IMR-90 (cell line): ENCODE measurements around the gene MACROD1. TPM values are rescaled to one million over a fixed set of nuclear protein-coding genes. Genes with fewer than 3 reads are reported as not detected.

Experiments used
- ATAC-seq: fragments of 200-7000 bp; cut with Tn5 transposase; 2 replicates; pipeline ENCODE4 v1.9.1; 2020; ENCODE audit warnings: low read depth, mild to moderate bottlenecking, moderate library complexity
- BruUV-seq: library from RNA; stranded (reverse); fragments of 400-500 nt; replicated peaks from 2 replicates; lab custom pipeline; 2021; lab: Mats Ljungman, UMichigan
- CTCF ChIA-PET: fragments of 300-600 bp; formaldehyde crosslinking; extraction: SDS; loops from one replicate; lab custom pipeline; 2021; ENCODE audit warnings: antibody characterized with exemption; lab: Yijun Ruan, JAX
- POLR2A ChIA-PET: fragments of 300-600 bp; sonication (Branson Sonifier 250); formaldehyde crosslinking; loops from one replicate; lab custom pipeline; 2022; ENCODE audit warnings: antibody characterized with exemption; ENCODE audit not compliant: unreplicated experiment; lab: Charles Lee
- DNase-seq: peaks from one replicate; pipeline ENCODE4 v3.0.0; 2013
- H2AFZ ChIP-seq: replicated peaks from 2 replicates; pipeline ENCODE3; 2013; ENCODE audit warnings: low read length, mild to moderate bottlenecking; ENCODE audit not compliant: poor library complexity
- H2AK5ac ChIP-seq: 2 replicates; pipeline ENCODE4 v1.6.1; 2013; ENCODE audit warnings: low read depth, low read length, inconsistent platforms
- H2AK9ac ChIP-seq: replicated peaks from 2 replicates; pipeline ENCODE3; 2013; ENCODE audit warnings: mild to moderate bottlenecking, low read depth, low read length, moderate library complexity; ENCODE audit not compliant: poor library complexity
- H2BK120ac ChIP-seq: 2 replicates; pipeline ENCODE4 v1.6.1; 2013; ENCODE audit warnings: low read depth, low read length, inconsistent platforms
- H2BK15ac ChIP-seq: 3 replicates; pipeline ENCODE4 v1.6.1; 2013; ENCODE audit warnings: low read depth, low read length, inconsistent platforms
- H2BK20ac ChIP-seq: 2 replicates; pipeline ENCODE4 v1.6.1; 2013; ENCODE audit warnings: low read depth, mild to moderate bottlenecking, inconsistent platforms, low read length, moderate library complexity
- H2BK5ac ChIP-seq: 2 replicates; pipeline ENCODE4 v1.6.1; 2013; ENCODE audit warnings: mild to moderate bottlenecking, low read depth, low read length, inconsistent platforms; ENCODE audit not compliant: poor library complexity, severe bottlenecking
- H3K14ac ChIP-seq: replicated peaks from 2 replicates; pipeline ENCODE4 v1.6.1; 2013; ENCODE audit warnings: low read depth, low read length, inconsistent platforms
- H3K18ac ChIP-seq: 2 replicates; pipeline ENCODE4 v1.6.1; 2013; ENCODE audit warnings: low read depth, low read length, control low read depth
- H3K23ac ChIP-seq: 2 replicates; pipeline ENCODE4 v1.6.1; 2013; ENCODE audit warnings: low read depth, low read length, inconsistent platforms
- H3K27ac ChIP-seq: 2 replicates; pipeline ENCODE4 v1.5.1; 2013; ENCODE audit warnings: mild to moderate bottlenecking, control low read depth, low read length; ENCODE audit not compliant: insufficient read depth
- H3K27me3 ChIP-seq: 2 replicates; pipeline ENCODE4 v1.6.1; 2013; ENCODE audit warnings: low read length; ENCODE audit not compliant: control insufficient read depth, insufficient read depth
- H3K36me3 ChIP-seq: 2 replicates; pipeline ENCODE4 v1.6.1; 2013; ENCODE audit warnings: low read length, mixed read lengths; ENCODE audit not compliant: control insufficient read depth, insufficient read depth
- H3K4ac ChIP-seq: 2 replicates; pipeline ENCODE4 v1.6.1; 2013; ENCODE audit warnings: low read depth, low read length, inconsistent platforms
- H3K4me1 ChIP-seq: 2 replicates; pipeline ENCODE4 v1.6.1; 2013; ENCODE audit warnings: low read length, mixed read lengths; ENCODE audit not compliant: control insufficient read depth, insufficient read depth
- H3K4me2 ChIP-seq: 2 replicates; pipeline ENCODE4 v1.6.1; 2013; ENCODE audit warnings: low read depth, mild to moderate bottlenecking, control low read depth, low read length, moderate library complexity
- H3K4me3 ChIP-seq: 2 replicates; pipeline ENCODE4 v1.5.1; 2013; ENCODE audit warnings: low read depth, mild to moderate bottlenecking, control low read depth, low read length, moderate library complexity; ENCODE audit not compliant: insufficient read depth
- H3K56ac ChIP-seq: 2 replicates; pipeline ENCODE4 v1.6.1; 2013; ENCODE audit warnings: low read length, inconsistent platforms; ENCODE audit not compliant: insufficient read depth; ENCODE audit errors: extremely low read depth
- H3K79me1 ChIP-seq, 2 experiments: 2 replicates each; pipeline ENCODE4 v1.6.1; 2013; ENCODE audit warnings: low read length in 2 of 2, inconsistent platforms in 1 of 2, low read depth in 1 of 2
- H3K9ac ChIP-seq: 2 replicates; pipeline ENCODE4 v1.6.1; 2013; ENCODE audit warnings: low read depth, low read length, control low read depth
- H3K9me1 ChIP-seq: 2 replicates; pipeline ENCODE4 v1.6.1; 2013; ENCODE audit warnings: low read length, inconsistent platforms; ENCODE audit not compliant: insufficient read depth
- H3K9me3 ChIP-seq: 2 replicates; pipeline ENCODE4 v1.6.1; 2013; ENCODE audit warnings: low read length; ENCODE audit not compliant: control insufficient read depth, insufficient read depth
- H4K20me1 ChIP-seq: 2 replicates; pipeline ENCODE4 v1.6.1; 2013; ENCODE audit warnings: low read length, inconsistent platforms; ENCODE audit not compliant: insufficient read depth
- H4K5ac ChIP-seq: 2 replicates; pipeline ENCODE4 v1.6.1; 2013; ENCODE audit warnings: mild to moderate bottlenecking, low read depth, low read length, control low read depth
- H4K8ac ChIP-seq, 2 experiments: 2 replicates each; pipeline ENCODE4 v1.6.1; 2013; ENCODE audit warnings: low read depth in 2 of 2, low read length in 2 of 2, control low read depth in 1 of 2, inconsistent platforms in 1 of 2
- H4K91ac ChIP-seq: 2 replicates; pipeline ENCODE4 v1.6.1; 2013; ENCODE audit warnings: low read depth, low read length, inconsistent platforms; ENCODE audit not compliant: insufficient read depth
- CHD1 ChIP-seq: IDR thresholded peaks from 2 replicates; pipeline ENCODE4 v1.6.1; 2012; ENCODE audit warnings: low read depth, low read length, improper control_type of control experiment
- WGBS, 2 experiments: methylation state at CpG; one replicate each; pipeline versions ENCODE4 v1.1.5 to v1.1.7; 2013; ENCODE audit warnings: missing lambda C conversion rate in 2 of 2; ENCODE audit not compliant: insufficient read length in 1 of 2; ENCODE audit errors: extremely low coverage in 2 of 2; 5-methylcytosine and 5-hydroxymethylcytosine counted together
- dilution Hi-C: fragments of 300-500 bp; cut with HindIII; formaldehyde crosslinking; loops from one replicate; pipeline ENCODE4 v1.14.3; 2018; ENCODE audit warnings: low sequenced_read_pairs; ENCODE audit not compliant: unreplicated experiment
- in situ Hi-C: fragments of 300-500 bp; cut with MboI; formaldehyde crosslinking; loops from 3 replicates; pipeline ENCODE4 v1.14.3; 2019; ENCODE audit warnings: low sequenced_read_pairs, inconsistent platforms, mixed read lengths
- intact Hi-C: fragments of 100-400 bp; cut with micrococcal nuclease; formaldehyde crosslinking; loops from 2 replicates; pipeline ENCODE4 v1.10.0; 2022
- polyA plus RNA-seq, 3 experiments: library from polyadenylated mRNA; depleted of rRNA; stranded (reverse); fragments of >200 nt; gene quantifications; 2 replicates each; pipeline ENCODE4 v1.2.3, GENCODE V29; 2012; ENCODE audit warnings: low replicate concordance in 1 of 3
- total RNA-seq: library from RNA; depleted of rRNA; stranded (reverse); fragments of >200 nt; gene quantifications from 2 replicates; pipeline ENCODE4 v1.2.3, GENCODE V29; 2012

MACROD1 gene
- total and polyA plus RNA-seq, 2 of the 4 experiments (the other 2 are of a cell fraction) = 2.5 to 9.3 TPM

GRCh38 chr11:64006398-64006797 is 159.5 kb downstream of the MACROD1 start:
- CTCF ChIA-PET = interaction anchor here (0.6 to 1.5 kb wide), 2 partner anchors 141 to 182 kb away, joined by 4 read pairs; no protein-coding TSS in a partner anchor
- WGBS, 2 experiments = 80% methylated on average over 1 of the region's 12 CpGs; no CpG with 5 or more reads in 1 of the 2 experiments
- no TSS peak for BruUV-seq
- peak overlapping the region; percentile 91 for H2AK9ac ChIP-seq
- no peak overlapping the region for H2BK20ac ChIP-seq
- H3K4me3 ChIP-seq = no peak overlapping the region
- no peak overlapping the region for H2BK5ac ChIP-seq
- in situ Hi-C loops = no loop called here
- H4K5ac ChIP-seq = no peak overlapping the region
- no peak overlapping the region; the same call in 1 of the 2 replicates for H4K91ac ChIP-seq
- H3K4me1 ChIP-seq = peaks cover 11% of the 10 kb centered on the region
- no peak overlapping the region for H2BK15ac ChIP-seq
- dilution Hi-C loops = no loop called here
- H3K4me2 ChIP-seq = no peak overlapping the region
- no peak overlapping the region for H3K4ac ChIP-seq
- DNase-seq (no peak), ATAC-seq (no peak)
- H2AK5ac ChIP-seq = no peak overlapping the region
- no peaks in the 10 kb centered on the region for H3K9me3 ChIP-seq
- H4K20me1 ChIP-seq = 0 out of 2 replicates have a peak, but pooled peaks cover 2% of the 10 kb centered on the region
- 0 out of 2 replicates have a peak, but pooled peaks cover 3% of the 10 kb centered on the region for H3K9me1 ChIP-seq
- no peak overlapping the region for H3K23ac ChIP-seq
- POLR2A ChIA-PET = interaction anchor here (0.6 kb wide), 1 partner anchor 345 kb away, joined by 5 read pairs; no protein-coding TSS in a partner anchor
- H2BK120ac ChIP-seq = no peak overlapping the region
- H3K14ac ChIP-seq = no peak overlapping the region
- H3K18ac ChIP-seq = no peak overlapping the region
- H2AFZ ChIP-seq = peak overlapping the region; percentile 89
- intact Hi-C loops = loop anchor here (10.0 kb wide), 1 partner anchor 298 kb away; the partner anchor contains the start of genes CATSPERZ and ESRRA
- H3K56ac ChIP-seq = no peak overlapping the region
- H3K79me1 ChIP-seq = peaks cover 0 to 2% of the 10 kb centered on the region in 2 experiments; a peak in 1 of 4 replicates
- H3K27ac ChIP-seq = no peak overlapping the region
- H3K9ac ChIP-seq = no peak overlapping the region
- no peaks in the 10 kb centered on the region for H3K36me3 ChIP-seq
- no peaks in the 10 kb centered on the region for H3K27me3 ChIP-seq
- no peak for TF ChIP-seq CHD1
- no peak overlapping the region; a peak in 1 of 4 replicates for H4K8ac ChIP-seq
